GM12878 (cell line): ENCODE measurements around the gene MSX2. TPM values are rescaled to one million over a fixed set of nuclear protein-coding genes. Genes with fewer than 3 reads are reported as not detected.
A peak's percentile ranks its signal among the peaks of the same experiment; 100 is the strongest.

ENCODE experiments used
- ATAC-seq: fragments of 200-7000 bp; cut with Tn5 transposase; 3 replicates; pipeline ENCODE4 v1.9.1; 2020; ENCODE audit warnings: mild to moderate bottlenecking, moderate library complexity
- BruUV-seq: library from RNA; stranded (reverse); fragments of 400-500 nt; replicated peaks from 2 replicates; lab custom pipeline; 2021; lab: Mats Ljungman, UMichigan
- CTCF ChIA-PET: fragments of 300-600 bp; sonication (Branson Sonifier 250); formaldehyde crosslinking; extraction: SDS; loops from one replicate; lab custom pipeline; 2021; ENCODE audit warnings: inconsistent platforms; lab: Yijun Ruan, JAX
- POLR2A ChIA-PET: fragments of 350-600 bp; formaldehyde crosslinking; extraction: SDS; loops from one replicate; lab custom pipeline; 2021; ENCODE audit warnings: inconsistent platforms; lab: Charles Lee
- RAD21 ChIA-PET: fragments of 300-600 bp; sonication (Branson Sonifier 250); formaldehyde crosslinking; loops from one replicate; lab custom pipeline; 2023; ENCODE audit warnings: antibody characterized with exemption; ENCODE audit not compliant: unreplicated experiment; lab: Charles Lee
- SMC1A ChIA-PET: fragments of 300-600 bp; sonication (Branson Sonifier 250); formaldehyde crosslinking; loops from one replicate; lab custom pipeline; 2023; ENCODE audit not compliant: unreplicated experiment, uncharacterized antibody; lab: Charles Lee
- DNase-seq: peaks from one replicate; pipeline ENCODE4 v3.0.0-alpha.2; 2011; ENCODE audit warnings: low read depth, low spot score
- FAIRE-seq: peaks from 3 replicates; lab custom pipeline; 2011; peaks lifted over from hg19 to GRCh38; lab: Jason Lieb, UNC
- H2AFZ ChIP-seq: 2 replicates; pipeline ENCODE4 v1.6.0; 2011; ENCODE audit warnings: low read depth, low read length, control low read depth; ENCODE audit not compliant: control insufficient read depth
- H3K27ac ChIP-seq: 2 replicates; pipeline ENCODE4 v1.5.1; 2011; ENCODE audit warnings: control low read depth; ENCODE audit not compliant: control insufficient read depth, insufficient read depth
- H3K27me3 ChIP-seq, 2 experiments: replicated peaks in 1 of 2; 2 replicates each; pipeline versions ENCODE4 v1.6.0 to v1.6.1; 2011; ENCODE audit warnings: low read length in 1 of 2; ENCODE audit not compliant: control insufficient read depth in 2 of 2, insufficient read depth in 2 of 2
- H3K36me3 ChIP-seq, 2 experiments: 2 replicates each; pipeline ENCODE4 v1.5.1; 2011; ENCODE audit warnings: low read length in 1 of 2; ENCODE audit not compliant: control insufficient read depth in 2 of 2, insufficient read depth in 2 of 2
- H3K4me1 ChIP-seq: 2 replicates; pipeline ENCODE4 v1.6.1; 2011; ENCODE audit warnings: mild to moderate bottlenecking, low read length, moderate library complexity, mixed read lengths; ENCODE audit not compliant: control insufficient read depth, insufficient read depth
- H3K4me2 ChIP-seq: 2 replicates; pipeline ENCODE4 v1.6.0; 2011; ENCODE audit warnings: control low read depth; ENCODE audit not compliant: control insufficient read depth, insufficient read depth
- H3K4me3 ChIP-seq: fragments of 200-600 bp; sonication (generic); 2 replicates; pipeline ENCODE4 v1.5.1; 2016
- H3K79me2 ChIP-seq: 2 replicates; pipeline ENCODE4 v1.6.0; 2011; ENCODE audit warnings: low read length; ENCODE audit not compliant: control insufficient read depth, insufficient read depth
- H3K9ac ChIP-seq: 2 replicates; pipeline ENCODE4 v1.8.0; 2011; ENCODE audit warnings: low read length, control low read depth, mixed read lengths; ENCODE audit not compliant: control insufficient read depth, insufficient read depth
- H3K9me3 ChIP-seq: replicated peaks from 3 replicates; pipeline ENCODE4 v1.5.1; 2011; ENCODE audit warnings: mild to moderate bottlenecking, low read length; ENCODE audit not compliant: control insufficient read depth, insufficient read depth
- H4K20me1 ChIP-seq: 2 replicates; pipeline ENCODE4 v1.6.0; 2011; ENCODE audit not compliant: control insufficient read depth, insufficient read depth
- CTCF ChIP-seq, 3 experiments: IDR thresholded peaks in 2 of 3; conservative IDR thresholded peaks in 1 of 3; 2 replicates each; pipeline ENCODE4 v1.5.1; 2011; ENCODE audit warnings: low read depth in 3 of 3, low read length in 3 of 3, mild to moderate bottlenecking in 3 of 3, control low read depth in 2 of 3, moderate library complexity in 2 of 3, inconsistent platforms in 1 of 3, mixed read lengths in 1 of 3; ENCODE audit not compliant: control insufficient read depth in 2 of 3, insufficient read depth in 1 of 3; ENCODE audit errors: extremely low read depth in 1 of 3
- MTA3 ChIP-seq: IDR thresholded peaks from 2 replicates; pipeline ENCODE4 v1.6.1; 2012; ENCODE audit warnings: low read length, inconsistent platforms, borderline replicate concordance
- RAD21 ChIP-seq: IDR thresholded peaks from 2 replicates; pipeline ENCODE4 v1.6.1; 2011; ENCODE audit warnings: mild to moderate bottlenecking, low read depth, low read length, moderate library complexity; ENCODE audit not compliant: insufficient read depth
- SMC3 ChIP-seq: IDR thresholded peaks from 2 replicates; pipeline ENCODE4 v1.6.1; 2011; ENCODE audit warnings: low read length, improper control_type of control experiment, borderline replicate concordance
- SUZ12 ChIP-seq: fragments of 200-600 bp; sonication (generic); IDR thresholded peaks from one replicate; pipeline ENCODE4 v1.6.1; 2018; ENCODE audit warnings: antibody characterized with exemption, mild to moderate bottlenecking; ENCODE audit not compliant: unreplicated experiment
- TBL1XR1 ChIP-seq: IDR thresholded peaks from 2 replicates; pipeline ENCODE4 v1.6.1; 2012; ENCODE audit warnings: low read depth, low read length, improper control_type of control experiment
- ZNF687 ChIP-seq: fragments of 450-650 bp; IDR thresholded peaks from 2 replicates; pipeline ENCODE4 v1.6.1; 2017; ENCODE audit warnings: mild to moderate bottlenecking, moderate library complexity
- WGBS: methylation state at CpG from one replicate; pipeline ENCODE4 v1.1.6; 2016; ENCODE audit warnings: low lambda C conversion rate; ENCODE audit not compliant: insufficient replicate concordance, insufficient coverage; ENCODE audit errors: missing lambda C conversion rate; 5-methylcytosine and 5-hydroxymethylcytosine counted together
- in situ Hi-C: fragments of 300-500 bp; cut with MboI; formaldehyde crosslinking; loops from 9 replicates; pipeline ENCODE4 v1.14.3; 2018; ENCODE audit warnings: mixed read lengths
- intact Hi-C: fragments of 100-400 bp; cut with micrococcal nuclease; formaldehyde crosslinking; loops from one replicate; pipeline ENCODE4 v1.14.2; 2022; ENCODE audit not compliant: unreplicated experiment
- polyA plus RNA-seq, 11 experiments: library from polyadenylated mRNA; depleted of rRNA in 4 of 11; unstranded in 6 of 11; stranded (reverse) in 5 of 11; fragments of >200 nt; fragmentation: Nextera tagmentation in 4 of 11; fragmentation: Illumina TruSeq in 1 of 11; extraction: Ambion mirVana in 4 of 11; extraction: Trizol in 1 of 11; gene quantifications; 1 replicate in 1 of 11; 2 replicates in 10 of 11; pipeline versions ENCODE4 v1.2.1 to v1.2.3, GENCODE V29; 2011 to 2016; ENCODE audit warnings: inconsistent platforms in 2 of 11, missing spikeins in 2 of 11, low read depth in 1 of 11
- total RNA-seq, 4 experiments: library from RNA; depleted of rRNA in 3 of 4; stranded (reverse); fragments of >200 nt in 3 of 4; fragmentation: Illumina TruSeq in 1 of 4; extraction: Trizol in 1 of 4; gene quantifications; 2 replicates each; pipeline versions ENCODE4 v1.2.1 to v1.2.3, GENCODE V29; 2013 to 2021

MSX2 gene
- total and polyA plus RNA-seq, 10 of the 15 experiments (the other 5 are each of a cell fraction or from before 2014, with no cell fraction given): not detected

- in situ Hi-C loops: no loop called here
- Histone ChIP-seq H3K4me3 (no peak overlapping the region), H3K79me2 (no peaks in the 10 kb centered on the region)
- no peak for DNase-seq
- RAD21 ChIA-PET: no interaction called here
- 38% methylated on average over 36 of the region's 54 CpGs for WGBS
- peak; percentile 30 for TF ChIP-seq SUZ12
- 0 out of 2 replicates have a peak, but pooled peaks have one; percentile 18 for TF ChIP-seq RAD21
- TF ChIP-seq TBL1XR1: no peak
- TF ChIP-seq MTA3: no peak
- TF ChIP-seq ZNF687: no peak
- peak; percentile 16; the same call in 1 of the 2 replicates for TF ChIP-seq SMC3
- TF ChIP-seq CTCF (IDR thresholded peaks at IDR 0.05 in 2 of 3, conservative IDR thresholded peaks at IDR 0.05 in 1 of 3; ENCODE audit: control insufficient read depth in 2 of 3, extremely low read depth in 1 of 3, insufficient read depth in 1 of 3, low read depth in 3 of 3, low read length in 3 of 3): peak in 1 of 3 experiments; percentile 21; a peak in 2 of 6 replicates
- TF ChIP-seq, all 136 proteins: peak for 4
- Histone ChIP-seq H3K9me3 (no peaks in the 10 kb centered on the region), H3K27ac (no peak overlapping the region), H3K4me2 (no peak overlapping the region), H3K36me3 (no peaks in the 10 kb centered on the region), H4K20me1 (no peaks in the 10 kb centered on the region), H2AFZ (no peak overlapping the region), H3K9ac (no peak overlapping the region), H3K27me3 (peaks cover 14 to 19% of the 10 kb centered on the region in 2 experiments), H3K4me1 (no peaks in the 10 kb centered on the region)
- ChIA-PET SMC1A (no interaction called here), CTCF (no interaction called here), POLR2A (no interaction called here)
- no peak for ATAC-seq
- intact Hi-C loops: no loop called here
- no TSS peak for BruUV-seq
- no peak for FAIRE-seq
Measured at GRCh38 chr5:174735498-174736330, 11.3 kb downstream of the MSX2 start.
